Esophagus (tissue), 2 donors: ENCODE results near the gene BBS5. TPM values are rescaled to one million over a fixed set of nuclear protein-coding genes. Genes with fewer than 3 reads are reported as not detected.
"Not testable (repeated sequence)": the region's sequence is repeated elsewhere in the genome, so short reads cannot be mapped to it uniquely, and the experiment has no call there.

Source experiments
- H3K27ac ChIP-seq, 2 donors: one replicate each; pipeline ENCODE4 v1.5.1; 2013; ENCODE audit warnings: low read depth in 2 of 2, mild to moderate bottlenecking in 2 of 2, inconsistent platforms in 1 of 2, low read length in 1 of 2, moderate library complexity in 1 of 2
- H3K27me3 ChIP-seq, 2 donors: one replicate each; pipeline ENCODE4 v1.6.1; 2013; ENCODE audit warnings: low read length in 2 of 2, control low read depth in 1 of 2, mild to moderate bottlenecking in 1 of 2; ENCODE audit not compliant: insufficient read depth in 2 of 2, control insufficient read depth in 1 of 2
- H3K36me3 ChIP-seq, 2 donors: one replicate each; pipeline ENCODE4 v1.6.1; 2013; ENCODE audit warnings: low read length in 1 of 2; ENCODE audit not compliant: control insufficient read depth in 2 of 2, insufficient read depth in 2 of 2
- H3K4me1 ChIP-seq, 2 donors: one replicate each; pipeline ENCODE4 v1.6.1; 2013; ENCODE audit warnings: low read length in 1 of 2; ENCODE audit not compliant: control insufficient read depth in 2 of 2, insufficient read depth in 2 of 2
- H3K4me3 ChIP-seq, 2 donors: one replicate each; pipeline ENCODE4 v1.5.1; 2013; ENCODE audit warnings: low read length in 2 of 2, mild to moderate bottlenecking in 2 of 2, low read depth in 1 of 2, moderate library complexity in 1 of 2
- H3K9me3 ChIP-seq, 2 donors: one replicate each; pipeline ENCODE4 v1.6.1; 2013; ENCODE audit warnings: mild to moderate bottlenecking in 2 of 2, low read depth in 1 of 2, low read length in 1 of 2, moderate library complexity in 1 of 2; ENCODE audit not compliant: control insufficient read depth in 2 of 2, insufficient read depth in 1 of 2
- WGBS, 2 donors: extraction: QIAGEN DNeasy Blood & Tissue Kit; methylation state at CpG; one replicate each; pipeline ENCODE4 v1.1.7; 2013; 5-methylcytosine and 5-hydroxymethylcytosine counted together
- polyA plus RNA-seq, 2 donors: library from polyadenylated mRNA; stranded (reverse); fragments of 200-250 nt; gene quantifications; one replicate each; pipeline ENCODE4 v1.2.3, GENCODE V29; 2013
- donor health status: healthy with polysubstance abuse.
- donor health status: Bipolar disorder and iron deficiency.

Gene BBS5
- polyA plus RNA-seq, 2 donors = 2.3 to 3.0 TPM

- 70 to 73% methylated on average over 4 of the region's 4 CpGs for WGBS, 2 donors
- no peak within 1 kb of the TSS for H3K27ac ChIP-seq
Measured at GRCh38 chr2:169509298-169509885, 30.1 kb downstream of the BBS5 start, which contains the start of gene KLHL41. Gene KLHL41 (plus strand): TSS chr2:169509702. CDS start chr2:169509779, 77 bp downstream.

GRCh38 chr2:169509955-169510354 is 30.7 kb downstream of the BBS5 start:
- Histone ChIP-seq H3K27ac (no peak overlapping the region), H3K27me3 (no peaks in the 10 kb centered on the region), H3K9me3 (no peaks in the 10 kb centered on the region), H3K36me3 (no peaks in the 10 kb centered on the region), H3K4me1 (no peaks in the 10 kb centered on the region), H3K4me3 (no peak overlapping the region)
- WGBS, 2 donors = 90 to 91% methylated on average over 8 of the region's 8 CpGs

More at GRCh38 chr2:169509298-169509885, 30.1 kb downstream of the BBS5 start, which contains the start of gene KLHL41:
- H3K4me3 ChIP-seq = no peak within 1 kb of the TSS
- no peaks in the 10 kb centered on the region for H3K36me3 ChIP-seq
- H3K4me1 ChIP-seq = no peaks in the 10 kb centered on the region
- H3K27me3 ChIP-seq = no peaks in the 10 kb centered on the region
- no peaks in the 10 kb centered on the region for H3K9me3 ChIP-seq

DNA sequence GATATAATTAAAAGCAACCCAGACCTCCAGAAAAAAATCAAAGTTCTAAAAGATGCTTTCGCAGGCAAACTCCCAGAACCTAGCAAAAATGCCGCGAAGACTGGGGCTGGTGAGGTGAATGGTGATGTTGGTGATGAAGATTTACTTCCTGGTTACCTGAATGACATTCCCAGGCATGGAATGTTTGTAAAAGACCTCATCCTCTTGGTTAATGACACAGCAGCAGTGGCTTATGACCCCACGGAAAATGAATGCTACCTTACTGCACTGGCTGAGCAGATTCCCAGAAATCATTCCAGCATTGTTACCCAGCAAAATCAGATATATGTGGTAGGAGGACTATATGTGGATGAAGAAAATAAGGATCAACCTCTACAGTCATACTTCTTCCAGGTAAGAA is 31.2 kb downstream of the BBS5 start:
- WGBS, 2 donors = 95 to 98% methylated on average over 4 of the region's 4 CpGs
- Histone ChIP-seq H3K4me3 (no peak overlapping the region), H3K27me3 (no peaks in the 10 kb centered on the region), H3K4me1 (no peaks in the 10 kb centered on the region), H3K27ac (no peak overlapping the region), H3K36me3 (no peaks in the 10 kb centered on the region), H3K9me3 (no peaks in the 10 kb centered on the region)

DNA sequence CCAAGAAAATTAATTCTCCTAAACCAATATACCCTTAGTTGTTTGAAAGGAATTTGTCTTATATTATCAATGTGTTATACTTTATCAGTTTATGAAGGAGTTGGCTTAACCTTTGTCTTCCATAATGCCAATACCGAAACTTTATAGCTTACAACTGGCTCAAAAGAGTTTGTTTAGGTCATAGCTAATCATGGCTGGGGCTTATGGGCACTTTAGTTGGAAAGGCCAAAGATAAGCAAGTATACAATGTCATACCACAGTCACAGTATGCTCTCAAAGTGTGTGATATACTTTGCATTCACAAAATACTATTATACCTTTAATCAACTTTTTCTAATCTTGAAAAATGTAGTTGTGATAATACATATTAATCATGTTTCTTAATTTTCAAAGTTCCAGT is 32.5 kb downstream of the BBS5 start:
- no peaks in the 10 kb centered on the region for H3K36me3 ChIP-seq
- 84 to 88% methylated on average over 1 of the region's 1 CpG for WGBS, 2 donors
- H3K27me3 ChIP-seq = no peaks in the 10 kb centered on the region
- no peaks in the 10 kb centered on the region for H3K4me1 ChIP-seq
- H3K9me3 ChIP-seq = no peaks in the 10 kb centered on the region
- H3K27ac ChIP-seq = no peak overlapping the region
- no peak overlapping the region for H3K4me3 ChIP-seq

- H3K36me3 ChIP-seq = no peaks in the 10 kb centered on the region
- H3K4me3 ChIP-seq = no peak overlapping the region
- WGBS, 2 donors = 58 to 60% methylated on average over 2 of the region's 2 CpGs
- no peaks in the 10 kb centered on the region for H3K27me3 ChIP-seq
- no peaks in the 10 kb centered on the region for H3K4me1 ChIP-seq
- H3K27ac ChIP-seq = no peak overlapping the region
- H3K9me3 ChIP-seq = no peaks in the 10 kb centered on the region
Measured at GRCh38 chr2:169512525-169512924, 33.2 kb downstream of the BBS5 start.

GRCh38 chr2:169513094-169513493 is 33.8 kb downstream of the BBS5 start:
- 88 to 98% methylated on average over 1 of the region's 1 CpG for WGBS, 2 donors
- H3K27ac ChIP-seq = no peak overlapping the region
- H3K36me3 ChIP-seq = no peaks in the 10 kb centered on the region
- H3K4me1 ChIP-seq = no peaks in the 10 kb centered on the region
- H3K27me3 ChIP-seq = no peaks in the 10 kb centered on the region
- no peak overlapping the region for H3K4me3 ChIP-seq
- H3K9me3 ChIP-seq = no peaks in the 10 kb centered on the region

GRCh38 chr2:169513926-169514325 is 34.6 kb downstream of the BBS5 start:
- H3K36me3 ChIP-seq = no peaks in the 10 kb centered on the region
- no peaks in the 10 kb centered on the region for H3K27me3 ChIP-seq
- WGBS, 2 donors = 71 to 77% methylated on average over 3 of the region's 3 CpGs
- H3K9me3 ChIP-seq = no peaks in the 10 kb centered on the region
- H3K27ac ChIP-seq = no peak overlapping the region
- no peak overlapping the region for H3K4me3 ChIP-seq
- H3K4me1 ChIP-seq = no peaks in the 10 kb centered on the region

- not testable (repeated sequence) for H3K4me1 ChIP-seq, H3K9me3 ChIP-seq, H3K36me3 ChIP-seq, H3K27ac ChIP-seq, H3K27me3 ChIP-seq, H3K4me3 ChIP-seq
- WGBS, 2 donors = 92 to 95% methylated on average over 7 of the region's 7 CpGs
Measured at GRCh38 chr2:169514758-169515157, 35.5 kb downstream of the BBS5 start.

- WGBS, 2 donors = 93 to 94% methylated on average over 10 of the region's 10 CpGs
- H3K4me1 ChIP-seq, H3K27me3 ChIP-seq, H3K4me3 ChIP-seq, H3K36me3 ChIP-seq, H3K9me3 ChIP-seq, H3K27ac ChIP-seq: not testable (repeated sequence)
Measured at GRCh38 chr2:169516488-169516995, 37.2 kb downstream of the BBS5 start.

GRCh38 chr2:169520896-169521295 is 41.6 kb downstream of the BBS5 start:
- H3K9me3 ChIP-seq = no peaks in the 10 kb centered on the region
- H3K36me3 ChIP-seq = no peaks in the 10 kb centered on the region
- no peak overlapping the region for H3K27ac ChIP-seq
- H3K27me3 ChIP-seq = no peaks in the 10 kb centered on the region
- no peak overlapping the region for H3K4me3 ChIP-seq
- H3K4me1 ChIP-seq = no peaks in the 10 kb centered on the region
